GM12801 (cell line): ENCODE results near the gene IPO9.

Experiments used
- TF ChIP-seq, protein P1 (sequence below): IDR thresholded peaks from one replicate; pipeline ENCODE4 v1.5.1; 2011; ENCODE audit warnings: control low read depth; ENCODE audit not compliant: insufficient read length; ENCODE audit errors: extremely low read depth

Gene IPO9

GRCh38 chr1:201886103-201886885, 57.3 kb downstream of the IPO9 start:
- TF ChIP-seq, protein P1, sequence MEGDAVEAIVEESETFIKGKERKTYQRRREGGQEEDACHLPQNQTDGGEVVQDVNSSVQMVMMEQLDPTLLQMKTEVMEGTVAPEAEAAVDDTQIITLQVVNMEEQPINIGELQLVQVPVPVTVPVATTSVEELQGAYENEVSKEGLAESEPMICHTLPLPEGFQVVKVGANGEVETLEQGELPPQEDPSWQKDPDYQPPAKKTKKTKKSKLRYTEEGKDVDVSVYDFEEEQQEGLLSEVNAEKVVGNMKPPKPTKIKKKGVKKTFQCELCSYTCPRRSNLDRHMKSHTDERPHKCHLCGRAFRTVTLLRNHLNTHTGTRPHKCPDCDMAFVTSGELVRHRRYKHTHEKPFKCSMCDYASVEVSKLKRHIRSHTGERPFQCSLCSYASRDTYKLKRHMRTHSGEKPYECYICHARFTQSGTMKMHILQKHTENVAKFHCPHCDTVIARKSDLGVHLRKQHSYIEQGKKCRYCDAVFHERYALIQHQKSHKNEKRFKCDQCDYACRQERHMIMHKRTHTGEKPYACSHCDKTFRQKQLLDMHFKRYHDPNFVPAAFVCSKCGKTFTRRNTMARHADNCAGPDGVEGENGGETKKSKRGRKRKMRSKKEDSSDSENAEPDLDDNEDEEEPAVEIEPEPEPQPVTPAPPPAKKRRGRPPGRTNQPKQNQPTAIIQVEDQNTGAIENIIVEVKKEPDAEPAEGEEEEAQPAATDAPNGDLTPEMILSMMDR = no peak

GRCh38 chr1:201887116-201887866, 58.3 kb downstream of the IPO9 start:
- TF ChIP-seq, protein P1 = no peak

DNA sequence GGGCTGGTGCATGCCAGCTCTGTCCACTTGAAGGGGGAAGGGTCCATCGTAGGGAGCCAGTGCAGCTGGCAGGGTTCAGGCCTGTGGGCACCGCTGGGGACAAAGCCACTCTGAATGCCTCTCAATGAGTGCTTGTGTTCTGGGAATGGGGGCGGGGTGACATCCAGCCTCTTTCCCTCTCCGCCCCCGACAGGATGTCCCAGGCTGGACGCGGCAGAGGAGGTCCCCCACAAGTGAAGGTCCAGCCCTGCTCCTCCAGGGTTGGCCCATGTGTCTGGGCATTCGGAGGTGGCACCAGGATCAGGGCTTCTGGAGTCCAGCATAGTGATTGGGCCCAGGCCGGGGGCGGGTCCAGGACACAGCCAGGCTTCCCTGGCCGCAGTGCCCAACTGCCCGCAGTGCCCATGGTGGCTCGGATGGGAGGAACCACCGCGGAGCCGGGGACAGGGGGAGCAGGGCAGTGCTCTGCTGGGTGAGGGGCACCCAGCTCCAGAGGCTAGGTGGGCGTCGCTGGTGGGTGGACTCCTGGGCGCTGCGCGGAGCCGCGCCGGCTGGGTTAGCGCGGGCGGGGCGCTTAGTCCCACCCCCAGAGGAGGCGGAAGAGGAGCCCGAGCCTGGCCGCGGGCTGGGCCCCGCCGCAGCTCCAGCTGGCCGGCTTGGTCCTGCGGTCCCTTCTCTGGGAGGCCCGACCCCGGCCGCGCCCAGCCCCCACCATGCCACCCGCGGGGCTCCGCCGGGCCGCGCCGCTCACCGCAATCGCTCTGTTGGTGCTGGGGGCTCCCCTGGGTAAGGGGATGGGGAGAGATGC, 59.5 kb downstream of the IPO9 start, which contains the start of gene SHISA4:
TSS of gene SHISA4 (plus strand) at position 617 of the 808 bp plus-strand sequence. CDS start at position 714, 97 bp downstream.
- TF ChIP-seq, protein P1 = no peak

DNA sequence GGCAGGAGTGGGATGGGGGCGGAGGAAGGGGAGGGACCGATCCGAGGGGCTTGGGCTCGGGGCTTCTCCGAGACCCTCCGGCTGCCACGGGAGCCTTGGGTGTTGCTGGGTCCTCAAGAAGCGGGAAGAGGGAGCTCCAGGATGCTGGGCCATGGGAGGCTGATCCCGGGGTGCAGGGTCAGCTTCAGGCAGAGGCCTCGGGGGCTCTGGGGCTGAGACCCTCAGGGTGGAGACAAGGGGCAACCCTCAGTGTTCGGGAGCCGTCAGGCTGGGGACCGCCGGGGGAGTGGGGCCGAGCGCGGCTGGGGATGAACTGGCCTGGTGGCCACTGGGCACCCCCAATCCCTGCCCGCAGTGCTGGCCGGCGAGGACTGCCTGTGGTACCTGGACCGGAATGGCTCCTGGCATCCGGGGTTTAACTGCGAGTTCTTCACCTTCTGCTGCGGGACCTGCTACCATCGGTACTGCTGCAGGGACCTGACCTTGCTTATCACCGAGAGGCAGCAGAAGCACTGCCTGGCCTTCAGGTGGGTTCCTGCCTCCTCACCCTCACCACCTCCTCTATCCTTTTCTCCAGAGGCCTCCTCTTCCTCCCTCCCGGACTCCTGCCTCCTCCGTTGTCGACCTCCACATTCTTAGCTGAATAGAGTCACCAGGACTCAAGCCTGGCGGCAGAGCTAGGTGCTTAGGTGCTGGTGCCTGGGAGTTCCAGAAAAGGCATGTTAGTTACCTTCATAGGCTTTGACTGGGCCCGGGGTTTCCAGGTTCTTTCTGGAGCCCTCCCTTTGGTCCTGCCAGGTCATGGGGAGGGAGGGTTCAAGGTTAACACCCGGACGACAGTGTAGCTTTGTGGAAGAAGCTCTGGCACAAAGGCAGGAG, 60.4 kb downstream of the IPO9 start:
- TF ChIP-seq, protein P1 = no peak

GRCh38 chr1:201890223-201890622, 61.3 kb downstream of the IPO9 start:
- TF ChIP-seq, protein P1 = no peak

GRCh38 chr1:201890806-201891450, 62.0 kb downstream of the IPO9 start:
- TF ChIP-seq, protein P1 = no peak
